Subcutaneous adipose tissue (tissue), 4 donors: Measurements from ENCODE around the gene CYP2S1. TPM values are rescaled to one million over a fixed set of nuclear protein-coding genes. Genes with fewer than 3 reads are reported as not detected.

ENCODE experiments used
- total RNA-seq, 4 donors: library from RNA; depleted of rRNA; stranded (reverse); fragments of >200 nt; gene quantifications; one replicate each; pipeline ENCODE4 v1.1.0, GENCODE V29; 2016
- TF ChIP-seq, protein P1 (sequence below): fragments of 450-650 bp; IDR thresholded peaks from one replicate; pipeline ENCODE4 v1.5.1; 2016; ENCODE audit warnings: low read depth, mild to moderate bottlenecking, control low read depth, antibody characterized with exemption, moderate library complexity

Gene CYP2S1
- total RNA-seq, 4 donors from 2014 or later = 1.9 to 5.6 (median 3.3) TPM

DNA sequence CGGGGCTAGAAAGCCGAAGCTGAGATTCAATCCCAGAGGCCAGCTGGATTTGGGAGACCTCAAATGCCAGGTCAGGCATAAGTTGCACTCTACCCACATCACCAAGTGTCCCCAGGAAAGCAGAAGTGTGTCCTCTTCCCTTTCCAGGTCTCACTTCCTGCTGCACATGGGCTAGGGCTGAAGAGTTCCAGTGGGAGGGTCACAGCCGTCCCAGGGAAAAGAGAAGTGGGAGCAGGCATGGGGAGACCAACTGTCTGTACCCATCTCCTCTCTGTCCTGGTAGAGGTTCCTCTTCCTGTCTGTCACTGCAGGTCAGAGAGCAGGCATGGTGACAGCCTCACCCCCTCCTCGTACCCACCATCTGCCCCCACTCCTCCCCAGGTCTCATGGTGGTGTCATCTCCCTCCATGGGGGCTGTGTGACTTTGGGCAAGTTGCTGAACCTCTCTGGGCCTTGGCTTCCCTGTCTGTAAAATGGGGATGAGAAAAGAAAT is 40.8 kb downstream of the CYP2S1 start:
- TF ChIP-seq, protein P1, sequence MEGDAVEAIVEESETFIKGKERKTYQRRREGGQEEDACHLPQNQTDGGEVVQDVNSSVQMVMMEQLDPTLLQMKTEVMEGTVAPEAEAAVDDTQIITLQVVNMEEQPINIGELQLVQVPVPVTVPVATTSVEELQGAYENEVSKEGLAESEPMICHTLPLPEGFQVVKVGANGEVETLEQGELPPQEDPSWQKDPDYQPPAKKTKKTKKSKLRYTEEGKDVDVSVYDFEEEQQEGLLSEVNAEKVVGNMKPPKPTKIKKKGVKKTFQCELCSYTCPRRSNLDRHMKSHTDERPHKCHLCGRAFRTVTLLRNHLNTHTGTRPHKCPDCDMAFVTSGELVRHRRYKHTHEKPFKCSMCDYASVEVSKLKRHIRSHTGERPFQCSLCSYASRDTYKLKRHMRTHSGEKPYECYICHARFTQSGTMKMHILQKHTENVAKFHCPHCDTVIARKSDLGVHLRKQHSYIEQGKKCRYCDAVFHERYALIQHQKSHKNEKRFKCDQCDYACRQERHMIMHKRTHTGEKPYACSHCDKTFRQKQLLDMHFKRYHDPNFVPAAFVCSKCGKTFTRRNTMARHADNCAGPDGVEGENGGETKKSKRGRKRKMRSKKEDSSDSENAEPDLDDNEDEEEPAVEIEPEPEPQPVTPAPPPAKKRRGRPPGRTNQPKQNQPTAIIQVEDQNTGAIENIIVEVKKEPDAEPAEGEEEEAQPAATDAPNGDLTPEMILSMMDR = no peak

DNA sequence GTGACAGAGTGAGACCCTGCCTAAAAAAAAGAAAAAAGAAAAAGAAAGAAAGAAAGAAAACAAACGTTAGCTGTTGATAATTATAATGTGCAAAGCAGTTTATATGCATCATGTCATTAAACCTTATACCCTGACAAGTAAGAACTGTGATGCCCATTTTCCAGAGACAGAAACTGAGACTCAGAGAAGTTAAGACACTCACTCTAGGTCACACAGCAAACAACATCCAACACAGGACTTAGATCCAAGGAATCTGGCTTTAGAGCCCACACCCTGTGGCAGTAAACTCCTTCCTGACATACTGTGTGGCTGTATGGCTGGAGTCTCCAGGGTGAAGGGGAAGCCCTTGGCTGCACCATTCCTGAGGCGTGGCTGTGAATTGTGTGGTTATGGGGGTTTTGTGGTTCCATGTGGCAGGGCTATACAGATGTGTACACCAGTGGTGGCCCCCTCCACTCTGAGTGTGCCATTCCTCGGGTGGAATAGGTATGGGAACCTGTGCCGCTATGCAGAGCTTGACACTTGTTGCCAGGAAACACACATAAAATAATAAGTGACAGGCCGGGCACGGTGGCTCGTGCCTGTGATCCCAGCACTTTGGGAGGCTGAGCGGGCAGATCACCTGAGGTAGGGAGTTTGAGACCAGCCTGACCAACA is 41.6 kb downstream of the CYP2S1 start:
- TF ChIP-seq, protein P1 = no peak

GRCh38 chr19:41235480-41235879 is 42.5 kb downstream of the CYP2S1 start:
- TF ChIP-seq, protein P1 = no peak

DNA sequence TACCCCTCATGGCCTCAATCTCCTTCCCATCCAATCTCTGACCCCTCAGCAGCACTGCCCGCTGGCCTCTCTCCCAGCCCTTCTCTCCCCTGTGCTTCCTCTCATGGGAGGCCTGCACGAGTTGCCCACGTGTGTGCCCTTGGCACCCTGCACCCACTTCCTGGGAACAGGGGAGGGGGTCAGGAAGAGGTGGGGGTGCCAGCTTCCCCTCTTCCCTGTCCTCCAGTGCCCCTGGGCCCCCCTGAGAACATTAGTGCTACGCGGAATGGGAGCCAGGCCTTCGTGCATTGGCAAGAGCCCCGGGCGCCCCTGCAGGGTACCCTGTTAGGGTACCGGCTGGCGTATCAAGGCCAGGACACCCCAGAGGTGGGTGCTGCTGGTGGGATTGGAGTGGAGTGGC is 45.2 kb downstream of the CYP2S1 start:
- TF ChIP-seq, protein P1 = no peak

DNA sequence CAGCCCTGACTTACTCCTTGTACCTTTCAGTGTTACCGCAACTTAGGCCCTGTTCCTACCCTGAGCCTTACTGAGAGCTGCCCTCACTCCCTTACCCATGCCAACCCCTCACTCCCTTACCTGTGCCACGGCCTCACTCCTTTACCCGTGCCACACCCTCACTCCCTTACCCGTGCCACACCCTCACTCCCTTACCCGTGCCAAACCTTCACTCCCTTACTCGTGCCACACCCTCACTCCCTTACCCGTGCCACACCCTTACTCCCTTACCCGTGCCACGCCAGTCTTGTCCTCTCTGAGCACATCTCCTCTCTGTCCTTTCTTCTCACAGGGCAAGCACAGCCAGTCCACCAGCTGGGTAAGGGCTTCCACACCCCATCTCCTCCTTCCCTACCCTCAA is 46.3 kb downstream of the CYP2S1 start:
- TF ChIP-seq, protein P1 = no peak

DNA sequence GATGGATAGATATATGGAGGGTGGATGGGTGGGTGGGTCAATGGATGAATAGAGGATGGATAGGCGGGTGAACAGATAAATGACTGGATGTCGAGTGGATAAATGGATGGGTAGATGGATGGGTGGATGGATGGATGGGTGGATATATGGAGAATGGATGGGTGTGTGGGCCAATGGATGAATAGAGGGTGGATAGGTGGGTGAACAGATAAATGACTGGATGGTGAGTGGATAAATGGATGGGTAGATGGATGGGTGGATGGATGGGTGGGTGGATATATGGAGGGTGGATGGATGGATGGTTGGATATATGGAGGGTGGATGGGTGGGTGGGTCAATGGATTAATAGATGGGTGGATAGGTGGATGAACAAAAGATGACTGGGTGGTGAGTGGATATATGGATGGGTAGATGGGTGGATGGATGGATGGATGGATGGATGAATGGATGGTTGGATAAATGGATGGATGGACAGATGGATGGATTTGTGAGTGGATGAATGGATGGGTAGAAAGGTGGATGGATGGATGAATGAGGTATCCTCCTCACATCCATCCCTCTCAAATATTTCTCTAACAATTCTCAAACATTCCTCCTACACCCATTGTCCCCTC is 47.0 kb downstream of the CYP2S1 start:
- TF ChIP-seq, protein P1 = no peak

GRCh38 chr19:41241859-41242258 is 48.8 kb downstream of the CYP2S1 start:
- TF ChIP-seq, protein P1 = no peak
